CD4-positive, alpha-beta T cell (primary cell): Measurements from ENCODE around the gene CCDC102A. TPM values are rescaled to one million over a fixed set of nuclear protein-coding genes. Genes with fewer than 3 reads are reported as not detected.

Experiments
- ATAC-seq: fragments of 200-7000 bp; cut with Tn5 transposase; one replicate; pipeline ENCODE4 v1.10.0; 2022; ENCODE audit warnings: mild to moderate bottlenecking; ENCODE audit not compliant: poor library complexity
- CTCF ChIA-PET: fragments of 350-600 bp; sonication (Branson Sonifier 250); formaldehyde crosslinking; loops from one replicate; lab custom pipeline; 2021; ENCODE audit warnings: antibody characterized with exemption, inconsistent platforms; lab: Charles Lee
- POLR2A ChIA-PET: fragments of 350-600 bp; sonication (Branson Sonifier 250); formaldehyde crosslinking; loops from one replicate; lab custom pipeline; 2021; ENCODE audit warnings: antibody characterized with exemption, inconsistent platforms; lab: Charles Lee
- DNase-seq, 14 experiments: peaks; one replicate each; pipeline ENCODE4 v3.0.0-alpha.2; 2013 to 2020; ENCODE audit warnings: mixed read lengths in 2 of 14
- H3K27ac ChIP-seq, 2 donors: one replicate each; pipeline versions ENCODE4 v1.5.1 to v1.7.0; 2013; ENCODE audit warnings: low read length in 2 of 2, low read depth in 1 of 2, mild to moderate bottlenecking in 1 of 2
- H3K27me3 ChIP-seq, 2 experiments: 1 replicate in 1 of 2; 2 replicates in 1 of 2; pipeline versions ENCODE4 v1.6.1 to v1.7.0; 2013; ENCODE audit warnings: low read length in 2 of 2, control low read depth in 1 of 2, mild to moderate bottlenecking in 1 of 2, moderate library complexity in 1 of 2; ENCODE audit not compliant: insufficient read depth in 2 of 2, control insufficient read depth in 1 of 2
- H3K36me3 ChIP-seq: one replicate; pipeline ENCODE4 v1.6.1; 2013; ENCODE audit warnings: low read length, control low read depth; ENCODE audit not compliant: insufficient read depth
- H3K4me1 ChIP-seq: one replicate; pipeline ENCODE4 v1.6.1; 2013; ENCODE audit warnings: low read length, control low read depth; ENCODE audit not compliant: insufficient read depth
- H3K4me3 ChIP-seq: one replicate; pipeline ENCODE4 v1.5.1; 2013; ENCODE audit warnings: mild to moderate bottlenecking, low read length, moderate library complexity
- H3K9me3 ChIP-seq, 2 experiments: 1 replicate in 1 of 2; 2 replicates in 1 of 2; pipeline versions ENCODE4 v1.6.1 to v1.7.0; 2013; ENCODE audit warnings: low read length in 2 of 2, mild to moderate bottlenecking in 2 of 2, control low read depth in 1 of 2, moderate library complexity in 1 of 2; ENCODE audit not compliant: control insufficient read depth in 1 of 2, insufficient read depth in 1 of 2
- H3K27ac Mint-ChIP-seq: one replicate; pipeline ENCODE4 v1.8.0; 2020; ENCODE audit warnings: mixed read lengths
- H3K27me3 Mint-ChIP-seq: one replicate; pipeline ENCODE4 v1.8.0; 2021; ENCODE audit warnings: mixed read lengths
- H3K36me3 Mint-ChIP-seq: one replicate; pipeline ENCODE4 v1.8.0; 2021; ENCODE audit warnings: low read depth, mixed read lengths
- H3K4me1 Mint-ChIP-seq: one replicate; pipeline ENCODE4 v1.8.0; 2021; ENCODE audit warnings: low read depth, mixed read lengths
- H3K4me3 Mint-ChIP-seq: one replicate; pipeline ENCODE4 v1.8.0; 2020; ENCODE audit warnings: mild to moderate bottlenecking, mixed read lengths
- H3K9me3 Mint-ChIP-seq: one replicate; pipeline ENCODE4 v1.8.0; 2020; ENCODE audit warnings: mixed read lengths
- CTCF ChIP-seq: fragments of 200-600 bp; IDR thresholded peaks from one replicate; pipeline ENCODE4 v1.8.0; 2022; ENCODE audit warnings: antibody characterized with exemption, mild to moderate bottlenecking
- intact Hi-C, 2 experiments: fragments of 100-400 bp; cut with DNase I in 1 of 2; cut with micrococcal nuclease in 1 of 2; formaldehyde crosslinking; loops; one replicate each; pipeline versions ENCODE4 v1.15.1 to v1.9.0; 2023 to 2025; cut with DNase I, micrococcal nuclease
- total RNA-seq, 174 experiments: library from RNA in 2 of 174; stranded (reverse) in 2 of 174; gene quantifications; one replicate each; pipeline ENCODE4 v1.2.3 and lab custom pipeline; 2021 to 2026

The CCDC102A gene
- total RNA-seq, 2 experiments from 2014 or later, result 2.0 TPM

- H3K27me3 Mint-ChIP-seq, result peaks cover 2% of the 10 kb centered on the region
- ChIA-PET CTCF (no interaction called here), POLR2A (no interaction called here)
- H3K27me3 ChIP-seq, result no peaks in the 10 kb centered on the region
- TF ChIP-seq CTCF, result no peak
- H3K4me3 ChIP-seq, result no peak overlapping the region
- H3K27ac Mint-ChIP-seq, result no peak overlapping the region
- peaks cover 30% of the 10 kb centered on the region for H3K4me1 ChIP-seq
- peaks cover 29% of the 10 kb centered on the region for H3K4me1 Mint-ChIP-seq
- H3K27ac ChIP-seq, result no peak overlapping the region
- no peaks in the 10 kb centered on the region for H3K9me3 Mint-ChIP-seq
- ATAC-seq (no peak), DNase-seq (no peak)
- no peaks in the 10 kb centered on the region for H3K36me3 Mint-ChIP-seq
- H3K36me3 ChIP-seq, result peaks cover 8% of the 10 kb centered on the region
- H3K9me3 ChIP-seq, result no peaks in the 10 kb centered on the region
- no peak overlapping the region for H3K4me3 Mint-ChIP-seq
- intact Hi-C loops, result no loop called here
These were observed 37.7 kb upstream of the CCDC102A start for GRCh38 chr16:57574086-57574485.

DNA sequence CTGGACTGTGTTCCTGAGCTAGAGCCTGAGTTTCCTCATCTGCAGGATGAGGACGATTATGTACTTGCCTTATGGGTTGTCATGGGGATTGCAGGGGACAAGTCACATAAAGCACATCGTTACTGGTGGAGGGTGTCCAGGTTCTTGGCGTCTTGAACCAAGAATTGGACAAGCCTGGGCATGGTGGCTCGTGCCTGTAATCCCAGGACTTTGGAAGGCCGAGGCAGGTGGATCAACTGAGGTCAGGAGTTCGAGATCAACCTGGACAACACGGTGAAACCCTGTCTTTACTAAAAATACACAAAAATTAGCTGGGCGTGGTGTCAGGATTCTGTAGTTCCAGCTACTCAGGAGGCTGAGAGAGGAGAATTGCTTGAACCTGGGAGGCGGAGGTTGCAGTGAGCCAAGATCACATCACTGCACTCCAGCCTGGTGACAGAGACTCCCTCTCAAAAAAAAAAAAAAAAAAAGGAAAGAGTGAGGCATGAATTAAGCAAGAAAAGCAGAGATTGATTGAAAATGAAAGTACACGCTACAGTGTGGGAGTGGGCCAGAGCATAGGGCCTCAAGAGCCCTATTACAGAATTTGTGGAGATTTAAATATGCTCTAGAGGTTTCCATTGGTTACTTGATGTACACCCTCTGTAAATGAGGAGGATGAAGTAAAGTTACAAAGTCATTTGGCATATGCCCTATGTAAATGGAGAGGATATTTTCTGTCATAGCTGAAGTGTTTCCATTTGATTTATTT, 36.8 kb upstream of the CCDC102A start:
- Mint-ChIP-seq H3K36me3 (no peaks in the 10 kb centered on the region), H3K4me1 (peaks cover 20% of the 10 kb centered on the region), H3K9me3 (no peaks in the 10 kb centered on the region), H3K27ac (no peak overlapping the region), H3K27me3 (no peaks in the 10 kb centered on the region), H3K4me3 (no peak overlapping the region)
- Histone ChIP-seq H3K36me3 (peaks cover 9% of the 10 kb centered on the region), H3K27me3 (no peaks in the 10 kb centered on the region), H3K9me3 (no peaks in the 10 kb centered on the region), H3K4me1 (peaks cover 21% of the 10 kb centered on the region), H3K27ac (no peak overlapping the region), H3K4me3 (no peak overlapping the region)
- TF ChIP-seq CTCF, result no peak
- DNase-seq (no peak), ATAC-seq (no peak)
- ChIA-PET CTCF (no interaction called here), POLR2A (no interaction called here)
- intact Hi-C loops, result no loop called here

DNA sequence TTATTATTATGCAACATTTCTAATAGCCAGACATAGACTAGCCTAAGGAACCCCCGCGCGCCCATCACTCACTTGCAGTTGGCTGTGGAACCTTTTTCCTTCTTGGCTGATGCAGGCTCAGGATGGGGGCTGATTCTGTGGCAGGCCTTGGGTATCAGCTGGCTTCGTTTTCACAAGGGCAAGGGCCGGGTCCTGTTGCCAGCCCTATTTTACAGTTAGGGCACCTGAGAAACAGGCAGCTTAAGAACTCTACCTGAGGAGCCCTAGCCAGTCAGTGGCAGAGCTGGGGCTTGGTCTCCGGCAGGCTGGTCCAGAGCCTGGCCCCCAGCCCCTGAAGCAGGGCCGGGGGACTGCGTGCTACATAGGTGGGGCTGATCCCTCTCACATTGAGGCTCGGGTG, 34.7 kb upstream of the CCDC102A start:
- peaks cover under 1% of the 10 kb centered on the region for H3K4me1 Mint-ChIP-seq
- ATAC-seq (no peak), DNase-seq (no peak)
- H3K27me3 Mint-ChIP-seq, result no peaks in the 10 kb centered on the region
- no peak overlapping the region for H3K4me3 ChIP-seq
- H3K27ac ChIP-seq, result no peak overlapping the region
- no peaks in the 10 kb centered on the region for H3K4me1 ChIP-seq
- intact Hi-C loops, result no loop called here
- ChIA-PET POLR2A (no interaction called here), CTCF (no interaction called here)
- no peaks in the 10 kb centered on the region for H3K9me3 Mint-ChIP-seq
- peaks cover 12% of the 10 kb centered on the region for H3K36me3 ChIP-seq
- H3K9me3 ChIP-seq, result no peaks in the 10 kb centered on the region
- H3K4me3 Mint-ChIP-seq, result no peak overlapping the region
- no peak overlapping the region for H3K27ac Mint-ChIP-seq
- TF ChIP-seq CTCF, result no peak
- H3K36me3 Mint-ChIP-seq, result no peaks in the 10 kb centered on the region
- H3K27me3 ChIP-seq, result no peaks in the 10 kb centered on the region
